Choroid plexus epithelial cell (primary cell): Measurements from ENCODE around the gene SP2.
A peak's percentile ranks its signal among the peaks of the same experiment; 100 is the strongest.

Experiments used
- DNase-seq: peaks from one replicate; pipeline ENCODE4 v3.0.0-alpha.2; 2010; ENCODE audit warnings: low read depth
- H3K4me3 ChIP-seq: 2 replicates; pipeline ENCODE4 v1.5.1; 2011; ENCODE audit warnings: low read depth, mild to moderate bottlenecking, control low read depth, low read length, moderate library complexity
- CTCF ChIP-seq: conservative IDR thresholded peaks from 2 replicates; pipeline ENCODE4 v1.5.1; 2011; ENCODE audit warnings: low read depth, mild to moderate bottlenecking, control low read depth, inconsistent platforms, low read length, moderate library complexity

SP2 gene

DNA sequence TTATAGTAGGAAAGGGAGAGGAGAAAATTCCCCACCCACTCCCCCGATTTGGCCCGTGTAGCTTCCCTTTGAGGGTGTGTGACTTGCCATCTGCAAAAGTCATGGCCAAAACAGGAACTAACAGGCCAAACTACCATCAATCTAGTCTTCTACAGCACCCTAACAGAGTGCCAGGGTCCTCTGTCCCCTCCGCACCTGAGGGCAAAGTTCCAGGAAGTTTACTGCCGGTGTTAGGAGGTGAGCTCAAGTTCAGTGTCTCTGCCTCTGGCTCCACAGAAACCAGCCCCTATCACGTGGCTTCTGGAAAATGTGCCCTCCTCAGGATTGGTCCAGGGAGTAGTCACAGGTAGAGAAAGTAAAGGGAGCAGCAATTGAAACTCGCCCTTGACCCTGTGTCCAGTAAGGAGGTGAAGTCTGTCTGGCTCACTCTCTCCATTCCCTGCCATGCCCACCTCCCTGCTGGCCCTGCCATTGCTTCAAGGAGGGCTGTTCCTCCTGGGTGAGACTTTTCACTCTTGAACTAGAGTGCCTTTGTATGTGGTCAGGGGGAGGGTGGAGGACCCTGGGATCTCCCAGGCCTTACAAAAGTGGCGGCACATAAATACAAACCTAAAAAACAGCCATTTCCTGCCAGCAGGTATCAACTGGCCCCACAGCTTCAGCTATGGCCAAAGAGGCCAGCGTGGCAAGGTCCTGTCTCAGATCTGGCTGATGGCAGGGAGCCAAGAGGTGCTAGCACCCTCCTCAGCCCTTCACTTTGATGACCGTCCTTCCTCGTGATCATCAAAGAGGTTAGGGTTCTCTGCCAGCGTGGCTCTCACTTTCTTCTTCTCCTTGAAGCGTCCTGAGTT lies 56.4 kb downstream of the SP2 start:
- no peak for DNase-seq

GRCh38 chr17:47953909-47954308 lies 57.9 kb downstream of the SP2 start:
- DNase-seq: peak; percentile 12
- no peak overlapping the region for H3K4me3 ChIP-seq

More for the DNA sequence above, 56.4 kb downstream of the SP2 start:
- H3K4me3 ChIP-seq: no peak overlapping the region
- no peak for TF ChIP-seq CTCF

GRCh38 chr17:47955497-47956461 lies 59.7 kb downstream of the SP2 start:
- H3K4me3 ChIP-seq: no peak overlapping the region
- TF ChIP-seq CTCF: no peak
- DNase-seq: peak; percentile 34

More at GRCh38 chr17:47953909-47954308, 57.9 kb downstream of the SP2 start:
- TF ChIP-seq CTCF: peak; percentile 31

DNA sequence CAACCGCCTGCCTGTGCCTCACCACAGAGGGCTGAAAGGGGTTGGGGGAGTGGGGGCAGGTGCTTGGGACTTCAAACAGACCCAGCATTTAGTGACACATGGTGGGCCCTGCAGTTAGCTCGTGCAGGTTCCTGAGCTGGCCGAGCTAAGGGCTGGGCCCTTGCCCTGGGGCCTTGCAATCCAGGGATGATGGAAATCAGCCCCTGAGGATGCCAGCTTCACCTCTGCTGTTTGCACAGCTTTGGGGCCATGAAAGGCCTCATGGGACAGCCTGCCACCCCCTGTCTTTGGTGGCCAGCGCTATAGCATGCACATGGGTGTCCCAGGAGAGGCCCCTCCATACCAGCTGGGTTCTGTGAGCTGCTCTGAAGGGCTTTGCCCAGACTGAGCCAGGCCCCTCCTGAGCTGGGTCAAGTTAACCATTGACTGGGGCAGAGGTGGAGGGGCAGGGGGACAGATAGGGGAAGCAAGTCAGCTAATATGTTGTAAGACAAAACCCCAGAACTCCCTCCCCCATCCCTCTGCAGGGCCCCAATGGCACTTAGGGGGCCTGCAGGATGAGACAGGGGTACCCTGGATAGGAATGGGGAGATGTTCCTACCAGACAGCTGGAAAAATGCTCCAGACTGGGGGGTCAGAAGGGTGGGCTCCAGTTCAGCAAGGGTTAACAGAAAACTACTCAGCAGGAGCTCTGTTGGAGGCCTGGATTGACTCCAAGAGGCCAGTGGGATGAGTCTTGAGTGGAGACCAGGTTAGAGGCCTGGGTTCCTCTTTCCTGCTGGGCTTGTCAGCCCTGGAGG lies 61.0 kb downstream of the SP2 start:
- peak; percentile 50 for DNase-seq
- no peak overlapping the region for H3K4me3 ChIP-seq
- TF ChIP-seq CTCF: no peak

DNA sequence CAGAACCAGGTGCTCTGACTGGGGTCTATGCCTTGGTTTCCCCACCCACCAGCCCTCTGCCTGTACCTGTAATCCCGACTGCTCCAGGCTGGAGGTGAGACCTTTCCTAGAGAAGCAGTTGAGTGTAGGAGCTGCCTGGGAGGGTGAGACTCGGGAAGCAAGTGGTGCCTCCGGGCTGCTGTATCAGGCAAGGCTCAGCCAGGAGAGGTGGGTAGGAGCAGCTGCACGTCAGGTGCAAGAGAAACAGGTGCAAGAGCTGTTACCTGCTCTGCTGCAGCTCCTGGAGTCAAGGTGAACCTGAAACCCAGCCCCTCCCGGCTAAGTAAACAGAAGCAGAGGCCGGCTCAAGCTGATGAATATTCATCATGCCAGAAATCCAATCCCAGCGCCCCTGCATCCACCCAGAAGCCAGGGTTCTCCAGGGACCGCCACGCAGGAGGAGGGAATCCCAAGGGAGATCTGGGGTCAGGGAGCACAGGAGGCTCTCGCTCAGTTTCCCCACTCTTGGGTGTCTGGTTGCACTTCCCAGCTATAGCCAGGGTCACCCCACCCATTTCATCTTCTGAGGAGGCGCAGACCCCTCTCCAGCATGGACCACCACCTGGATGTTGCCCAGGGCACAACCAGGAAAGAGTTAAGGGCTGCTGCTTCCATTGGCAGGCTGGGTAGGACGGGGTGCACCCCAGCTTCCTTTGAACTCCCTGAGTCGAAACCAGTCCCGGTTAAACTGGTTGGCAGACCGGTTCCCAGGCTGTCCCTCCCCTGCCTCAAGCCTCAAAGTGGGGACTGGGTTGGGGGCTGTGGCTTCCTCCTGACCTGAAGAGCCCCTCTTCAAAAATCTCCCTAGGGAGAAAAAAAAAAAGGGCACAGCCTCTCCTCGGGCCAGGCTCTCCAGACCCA lies 61.8 kb downstream of the SP2 start, which contains the start of gene PRR15L:
PRR15L (minus strand) TSS at position 293 of the 900 bp plus-strand sequence. CDS start 4,649 bp downstream, outside the sequence.
- TF ChIP-seq CTCF: no peak
- no peak within 1 kb of the TSS for H3K4me3 ChIP-seq
- DNase-seq: no peak
